H9 (cell line): Measurements from ENCODE around the gene SLC17A5. TPM values are rescaled to one million over a fixed set of nuclear protein-coding genes. Genes with fewer than 3 reads are reported as not detected.

Source experiments
- DNase-seq: peaks from one replicate; pipeline ENCODE4 v3.0.0-alpha.2; 2017
- H2AFZ ChIP-seq: one replicate; pipeline ENCODE4 v1.6.1; 2013; ENCODE audit warnings: mild to moderate bottlenecking, low read length, control low read depth, moderate library complexity
- H2AK5ac ChIP-seq: 2 replicates; pipeline ENCODE4 v1.6.1; 2013; ENCODE audit warnings: low read length, control low read depth, mixed read lengths; ENCODE audit not compliant: insufficient read length
- H2BK120ac ChIP-seq: one replicate; pipeline ENCODE4 v1.6.1; 2013; ENCODE audit warnings: low read depth, mild to moderate bottlenecking, low read length, control low read depth, inconsistent platforms; ENCODE audit not compliant: poor library complexity, severe bottlenecking
- H2BK12ac ChIP-seq: 2 replicates; pipeline ENCODE4 v1.6.1; 2013; ENCODE audit warnings: low read length, control low read depth, mixed read lengths, low read depth; ENCODE audit not compliant: insufficient read length
- H2BK15ac ChIP-seq: 2 replicates; pipeline ENCODE4 v1.6.1; 2013; ENCODE audit warnings: low read depth, low read length, control low read depth
- H2BK20ac ChIP-seq: one replicate; pipeline ENCODE4 v1.6.1; 2013; ENCODE audit warnings: low read depth, mild to moderate bottlenecking, low read length, control low read depth, inconsistent platforms; ENCODE audit not compliant: poor library complexity, severe bottlenecking
- H2BK5ac ChIP-seq: 2 replicates; pipeline ENCODE4 v1.6.1; 2013; ENCODE audit warnings: low read length, control low read depth, mixed read lengths; ENCODE audit not compliant: insufficient read length
- H3K14ac ChIP-seq: 2 replicates; pipeline ENCODE4 v1.6.1; 2013; ENCODE audit warnings: low read length, control low read depth; ENCODE audit not compliant: insufficient read depth
- H3K18ac ChIP-seq: 2 replicates; pipeline ENCODE4 v1.6.1; 2013; ENCODE audit warnings: low read depth, mild to moderate bottlenecking, mixed read lengths, low read length, control low read depth; ENCODE audit not compliant: insufficient read length
- H3K23ac ChIP-seq: 2 replicates; pipeline ENCODE4 v1.6.1; 2013; ENCODE audit warnings: low read length, control low read depth, mixed read lengths, low read depth; ENCODE audit not compliant: insufficient read length
- H3K23me2 ChIP-seq: 2 replicates; pipeline ENCODE4 v1.6.1; 2013; ENCODE audit warnings: low read depth, mild to moderate bottlenecking, mixed read lengths, low read length, control low read depth; ENCODE audit not compliant: insufficient read length, poor library complexity, severe bottlenecking
- H3K27ac ChIP-seq: 2 replicates; pipeline ENCODE4 v1.5.1; 2013; ENCODE audit warnings: low read length, control low read depth, mixed read lengths, low read depth; ENCODE audit not compliant: insufficient read length
- H3K27me3 ChIP-seq: 2 replicates; pipeline ENCODE4 v1.6.1; 2013; ENCODE audit warnings: low read length, control low read depth, inconsistent platforms; ENCODE audit not compliant: insufficient read depth
- H3K4ac ChIP-seq: 2 replicates; pipeline ENCODE4 v1.6.1; 2013; ENCODE audit warnings: low read depth, mild to moderate bottlenecking, control low read depth, inconsistent platforms, low read length, moderate library complexity
- H3K4me1 ChIP-seq: 2 replicates; pipeline ENCODE4 v1.6.1; 2013; ENCODE audit warnings: low read length, control low read depth, inconsistent platforms; ENCODE audit not compliant: insufficient read depth
- H3K4me2 ChIP-seq: 2 replicates; pipeline ENCODE4 v1.6.1; 2013; ENCODE audit warnings: low read length, control low read depth, mixed read lengths; ENCODE audit not compliant: insufficient read length, insufficient read depth
- H3K56ac ChIP-seq: 2 replicates; pipeline ENCODE4 v1.6.1; 2013; ENCODE audit warnings: low read depth, mild to moderate bottlenecking, mixed read lengths, low read length, control low read depth; ENCODE audit not compliant: insufficient read length
- H3K79me1 ChIP-seq: 2 replicates; pipeline ENCODE4 v1.6.1; 2013; ENCODE audit warnings: low read depth, mild to moderate bottlenecking, moderate library complexity, low read length, control low read depth, inconsistent platforms; ENCODE audit not compliant: insufficient read depth, poor library complexity, severe bottlenecking
- H3K79me2 ChIP-seq: 2 replicates; pipeline ENCODE4 v1.6.1; 2013; ENCODE audit warnings: low read length, control low read depth, inconsistent platforms; ENCODE audit not compliant: insufficient read depth
- H3K9ac ChIP-seq: 2 replicates; pipeline ENCODE4 v1.6.1; 2013; ENCODE audit warnings: low read length, control low read depth, mixed read lengths; ENCODE audit not compliant: insufficient read length; ENCODE audit errors: extremely low read depth
- H3K9me3 ChIP-seq: one replicate; pipeline ENCODE4 v1.6.1; 2013; ENCODE audit warnings: low read depth, low read length, inconsistent platforms; ENCODE audit not compliant: control insufficient read depth
- H3T11ph ChIP-seq: one replicate; pipeline ENCODE4 v1.6.1; 2013; ENCODE audit warnings: mild to moderate bottlenecking, low read length, control low read depth, inconsistent platforms
- H4K20me1 ChIP-seq: one replicate; pipeline ENCODE4 v1.6.1; 2013; ENCODE audit not compliant: control insufficient read depth, insufficient read length, insufficient read depth
- H4K5ac ChIP-seq: 2 replicates; pipeline ENCODE4 v1.6.1; 2013; ENCODE audit warnings: low read depth, mild to moderate bottlenecking, mixed read lengths, low read length, control low read depth; ENCODE audit not compliant: insufficient read length
- H4K8ac ChIP-seq: replicated peaks from 2 replicates; pipeline ENCODE4 v1.6.1; 2013; ENCODE audit warnings: low read length, control low read depth, mixed read lengths, low read depth; ENCODE audit not compliant: insufficient read length
- H4K91ac ChIP-seq: 2 replicates; pipeline ENCODE4 v1.6.1; 2013; ENCODE audit warnings: low read depth, mild to moderate bottlenecking, moderate library complexity, mixed read lengths, low read length, control low read depth; ENCODE audit not compliant: insufficient read length
- H3K27ac Mint-ChIP-seq, 3 experiments: 2 replicates in 2 of 3; 3 replicates in 1 of 3; pipeline ENCODE4 v1.8.0; 2020 to 2021; ENCODE audit warnings: mixed read lengths in 3 of 3, mild to moderate bottlenecking in 1 of 3, moderate library complexity in 1 of 3
- H3K27me3 Mint-ChIP-seq: 2 replicates; pipeline ENCODE4 v1.8.0; 2021; ENCODE audit warnings: low read depth, mild to moderate bottlenecking, moderate library complexity, mixed read lengths
- H3K36me3 Mint-ChIP-seq, 3 experiments: 2 replicates in 2 of 3; 3 replicates in 1 of 3; pipeline ENCODE4 v1.8.0; 2020 to 2021; ENCODE audit warnings: low read depth in 3 of 3, mixed read lengths in 3 of 3; ENCODE audit not compliant: insufficient read depth in 1 of 3
- H3K4me1 Mint-ChIP-seq, 2 experiments: 2 replicates each; pipeline ENCODE4 v1.8.0; 2020; ENCODE audit warnings: mixed read lengths in 2 of 2
- H3K4me3 Mint-ChIP-seq, 2 experiments: 2 replicates in 1 of 2; 3 replicates in 1 of 2; pipeline ENCODE4 v1.8.0; 2020 to 2021; ENCODE audit warnings: mild to moderate bottlenecking in 2 of 2, mixed read lengths in 2 of 2, moderate library complexity in 1 of 2
- H3K9me3 Mint-ChIP-seq, 2 experiments: 2 replicates in 1 of 2; 3 replicates in 1 of 2; pipeline ENCODE4 v1.8.0; 2020; ENCODE audit warnings: mild to moderate bottlenecking in 2 of 2, mixed read lengths in 2 of 2, moderate library complexity in 1 of 2
- WGBS: extraction: QIAGEN DNeasy Blood & Tissue Kit; methylation state at CpG from one replicate; pipeline ENCODE4 v1.1.7; 2013; ENCODE audit warnings: missing lambda C conversion rate, low lambda C conversion rate, mixed read lengths; ENCODE audit not compliant: insufficient read length; ENCODE audit errors: extremely low coverage; 5-methylcytosine and 5-hydroxymethylcytosine counted together
- total RNA-seq: library from RNA; stranded (reverse); gene quantifications from 2 replicates; pipeline ENCODE4 v1.2.1, GENCODE V29; 2021
- TF ChIP-seq, protein P1 (sequence below): fragments of 200-600 bp; sonication (generic); conservative IDR thresholded peaks from 3 replicates; pipeline ENCODE4 v1.8.0; 2021; ENCODE audit warnings: antibody characterized with exemption, mild to moderate bottlenecking

SLC17A5 gene
- total RNA-seq, 1 experiment from 2014 or later, result 8.9 TPM

DNA sequence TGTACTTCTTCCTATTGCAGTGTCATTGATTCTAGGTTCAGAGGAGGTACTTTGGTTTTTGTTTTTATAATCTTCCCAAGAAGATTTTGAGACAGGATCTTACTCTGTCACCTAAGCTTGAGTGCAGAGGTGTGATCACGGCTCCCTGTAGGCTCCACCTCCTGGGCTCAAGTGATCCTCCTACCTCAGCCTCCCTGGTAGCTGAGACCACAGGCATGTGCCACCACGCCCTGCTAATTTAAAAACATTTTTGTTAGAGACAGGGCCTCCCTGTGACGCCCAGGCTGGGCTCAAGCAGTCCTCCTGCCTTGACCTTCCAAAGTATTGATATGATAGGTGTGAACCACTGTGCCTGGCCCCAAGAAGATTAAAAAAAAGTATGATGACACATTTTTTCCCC is 3.4 kb upstream of the SLC17A5 start:
- no peaks in the 10 kb centered on the region for H3K79me1 ChIP-seq
- H3K79me2 ChIP-seq, result no peaks in the 10 kb centered on the region
- Mint-ChIP-seq H3K4me1 (peaks cover 15 to 17% of the 10 kb centered on the region in 2 experiments), H3K9me3 (peaks cover 5 to 7% of the 10 kb centered on the region in 2 experiments; a peak in 3 of 5 replicates), H3K27me3 (no peaks in the 10 kb centered on the region), H3K36me3 (peaks cover 3 to 7% (median 4%) of the 10 kb centered on the region in 3 experiments; a peak in 5 of 7 replicates), H3K4me3 (no peak overlapping the region), H3K27ac (no peak overlapping the region)
- H3K27ac ChIP-seq, result no peak overlapping the region
- no peak overlapping the region for H2BK5ac ChIP-seq
- no peak overlapping the region for H2BK120ac ChIP-seq
- H2AK5ac ChIP-seq, result no peak overlapping the region
- H3K27me3 ChIP-seq, result no peaks in the 10 kb centered on the region
- no peak overlapping the region for H2BK12ac ChIP-seq
- no peak overlapping the region for H3K18ac ChIP-seq
- H3K9ac ChIP-seq, result no peak overlapping the region
- WGBS, result no CpG with 5 or more reads among the region's 3 CpGs
- no peak for DNase-seq
- no peaks in the 10 kb centered on the region for H4K20me1 ChIP-seq
- TF ChIP-seq, protein P1, sequence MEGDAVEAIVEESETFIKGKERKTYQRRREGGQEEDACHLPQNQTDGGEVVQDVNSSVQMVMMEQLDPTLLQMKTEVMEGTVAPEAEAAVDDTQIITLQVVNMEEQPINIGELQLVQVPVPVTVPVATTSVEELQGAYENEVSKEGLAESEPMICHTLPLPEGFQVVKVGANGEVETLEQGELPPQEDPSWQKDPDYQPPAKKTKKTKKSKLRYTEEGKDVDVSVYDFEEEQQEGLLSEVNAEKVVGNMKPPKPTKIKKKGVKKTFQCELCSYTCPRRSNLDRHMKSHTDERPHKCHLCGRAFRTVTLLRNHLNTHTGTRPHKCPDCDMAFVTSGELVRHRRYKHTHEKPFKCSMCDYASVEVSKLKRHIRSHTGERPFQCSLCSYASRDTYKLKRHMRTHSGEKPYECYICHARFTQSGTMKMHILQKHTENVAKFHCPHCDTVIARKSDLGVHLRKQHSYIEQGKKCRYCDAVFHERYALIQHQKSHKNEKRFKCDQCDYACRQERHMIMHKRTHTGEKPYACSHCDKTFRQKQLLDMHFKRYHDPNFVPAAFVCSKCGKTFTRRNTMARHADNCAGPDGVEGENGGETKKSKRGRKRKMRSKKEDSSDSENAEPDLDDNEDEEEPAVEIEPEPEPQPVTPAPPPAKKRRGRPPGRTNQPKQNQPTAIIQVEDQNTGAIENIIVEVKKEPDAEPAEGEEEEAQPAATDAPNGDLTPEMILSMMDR, result no peak
- H4K8ac ChIP-seq, result no peak overlapping the region
- no peak overlapping the region for H2BK20ac ChIP-seq
- H3K14ac ChIP-seq, result no peak overlapping the region
- no peak overlapping the region for H3T11ph ChIP-seq
- H3K4me2 ChIP-seq, result no peak overlapping the region
- H3K56ac ChIP-seq, result no peak overlapping the region
- no peak overlapping the region for H4K91ac ChIP-seq
- no peaks in the 10 kb centered on the region for H3K23me2 ChIP-seq
- no peak overlapping the region for H4K5ac ChIP-seq
- H3K4ac ChIP-seq, result no peak overlapping the region
- no peaks in the 10 kb centered on the region; the same call in 1 of the 2 replicates for H3K4me1 ChIP-seq
- no peaks in the 10 kb centered on the region for H3K9me3 ChIP-seq
- H3K23ac ChIP-seq, result no peak overlapping the region
- H2AFZ ChIP-seq, result no peak overlapping the region
- no peak overlapping the region for H2BK15ac ChIP-seq
